ENCODE measurements around the gene HDC.

HDC gene

DNA sequence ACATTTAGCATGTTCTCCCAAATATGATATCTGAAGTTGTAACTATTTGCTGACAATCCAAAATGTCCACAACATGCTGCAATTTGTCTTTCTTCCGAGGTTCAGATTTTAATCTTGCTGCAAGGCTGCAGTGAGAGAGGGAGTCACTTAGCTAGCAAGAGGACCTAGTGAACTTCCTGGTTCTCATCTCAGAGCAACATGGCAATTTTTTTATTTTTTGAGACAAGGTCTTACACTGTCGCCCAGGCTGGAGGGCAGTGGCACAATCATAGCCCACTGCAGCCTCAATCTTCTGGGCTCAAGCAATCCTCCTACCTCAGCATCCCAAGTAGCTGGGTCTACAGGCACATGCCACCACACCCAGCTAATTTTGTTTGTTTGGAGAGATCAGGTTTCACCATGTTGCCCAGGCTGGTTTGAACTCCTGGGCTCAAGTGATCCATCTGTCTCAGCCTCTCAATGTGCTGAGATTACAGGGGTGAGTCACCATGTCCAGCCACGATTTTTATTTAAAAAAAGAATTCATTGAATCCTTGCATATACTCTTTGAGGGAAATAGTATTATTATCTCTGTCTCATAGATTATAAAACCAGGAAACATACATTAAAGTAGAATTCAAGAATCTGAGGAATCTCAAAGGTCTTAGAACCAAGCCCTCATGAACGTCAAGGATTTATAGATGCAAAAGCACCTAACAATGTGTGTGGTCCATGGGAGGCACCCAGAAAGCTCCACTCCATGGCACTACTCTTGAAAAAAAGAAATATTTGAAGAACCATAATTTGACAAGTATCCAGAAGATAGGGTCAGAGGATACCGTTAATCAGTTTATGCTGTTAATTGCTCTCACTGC, 9.1 kb downstream of the HDC start:
- peak; percentile 40 for DNase-seq (ENCODE audit: low read depth, low spot score)
- no peak overlapping the region for H3K27ac ChIP-seq

DNA sequence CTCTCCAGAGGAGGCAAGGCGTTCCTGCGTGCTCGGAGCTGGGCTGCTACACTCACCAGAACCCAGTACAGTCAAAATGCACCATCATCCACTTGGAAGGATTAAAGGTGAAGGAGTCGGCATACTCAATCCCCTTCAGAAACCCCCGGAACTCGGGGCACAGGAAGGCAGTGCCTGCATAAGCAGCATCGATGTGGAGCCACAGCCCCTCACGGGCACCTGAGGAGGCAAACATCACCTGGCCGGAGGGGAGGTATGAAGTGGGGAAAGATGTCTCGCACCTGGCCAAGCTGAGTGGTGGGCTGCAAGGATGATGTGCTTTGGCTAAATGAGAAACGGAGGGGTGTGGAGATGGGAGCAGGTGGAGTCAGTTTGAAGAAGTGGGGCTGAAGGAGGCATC, 13.0 kb downstream of the HDC start:
- no peak for DNase-seq (ENCODE audit: low read depth, low spot score)
- H3K27ac ChIP-seq, result no peak overlapping the region

GRCh38 chr15:50251638-50252182, 13.8 kb downstream of the HDC start:
- H3K27ac ChIP-seq, result no peak overlapping the region
- DNase-seq (ENCODE audit: low read depth, low spot score), result no peak

DNA sequence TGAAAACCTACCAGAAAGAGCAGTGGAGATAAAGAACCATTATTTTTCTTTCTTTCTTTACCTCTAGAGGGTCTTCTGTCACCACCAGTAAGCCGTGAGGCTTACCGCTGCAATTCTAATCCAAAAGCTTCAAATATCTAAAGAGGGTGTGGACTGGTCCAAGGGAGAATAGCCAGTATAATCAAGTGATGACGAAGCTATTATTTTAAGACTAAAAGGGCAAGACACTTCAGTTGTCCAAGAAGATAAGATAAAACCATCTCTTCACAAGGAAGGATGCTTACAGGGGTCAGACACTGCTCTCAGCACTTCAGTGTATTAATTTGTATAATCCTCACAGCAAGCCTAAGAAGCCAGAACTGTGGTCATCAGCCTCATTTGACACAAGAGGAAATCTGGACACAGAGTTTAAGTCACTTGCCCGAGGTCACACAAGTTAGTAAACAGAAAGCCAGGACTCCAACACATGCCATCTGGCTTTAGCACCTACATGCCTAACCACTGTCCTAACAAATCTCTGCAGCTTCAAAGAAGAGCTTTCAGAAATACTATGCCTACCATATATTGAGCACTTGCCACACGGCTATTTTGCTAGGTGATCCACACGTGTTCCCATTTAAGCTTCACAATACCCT, 14.6 kb downstream of the HDC start:
- DNase-seq (ENCODE audit: low read depth, low spot score), result no peak
- H3K27ac ChIP-seq, result no peak overlapping the region

DNA sequence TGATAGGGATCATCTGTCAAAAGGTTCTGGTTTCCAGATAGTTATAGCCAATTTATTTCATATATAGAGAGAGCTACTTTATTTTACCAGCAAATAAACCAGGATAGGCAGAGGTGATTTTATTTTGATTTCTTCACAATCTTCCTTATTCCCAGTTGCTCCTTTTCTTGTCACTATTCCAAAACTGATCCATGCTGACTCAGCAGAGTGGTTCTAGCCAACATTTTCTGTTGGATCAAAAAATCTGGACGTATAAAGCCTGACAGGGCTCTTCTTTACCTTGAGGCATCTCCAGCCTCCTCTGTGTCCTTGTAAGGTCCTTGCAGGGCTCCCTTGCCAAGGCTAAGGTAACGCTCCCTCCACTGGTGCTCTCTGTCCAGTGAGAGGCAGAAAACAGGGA, 15.8 kb downstream of the HDC start:
- H3K27ac ChIP-seq, result no peak overlapping the region
- no peak for DNase-seq (ENCODE audit: low read depth, low spot score)

GRCh38 chr15:50248994-50249582, 16.4 kb downstream of the HDC start:
- no peak for DNase-seq (ENCODE audit: low read depth, low spot score)
- H3K27ac ChIP-seq, result no peak overlapping the region

DNA sequence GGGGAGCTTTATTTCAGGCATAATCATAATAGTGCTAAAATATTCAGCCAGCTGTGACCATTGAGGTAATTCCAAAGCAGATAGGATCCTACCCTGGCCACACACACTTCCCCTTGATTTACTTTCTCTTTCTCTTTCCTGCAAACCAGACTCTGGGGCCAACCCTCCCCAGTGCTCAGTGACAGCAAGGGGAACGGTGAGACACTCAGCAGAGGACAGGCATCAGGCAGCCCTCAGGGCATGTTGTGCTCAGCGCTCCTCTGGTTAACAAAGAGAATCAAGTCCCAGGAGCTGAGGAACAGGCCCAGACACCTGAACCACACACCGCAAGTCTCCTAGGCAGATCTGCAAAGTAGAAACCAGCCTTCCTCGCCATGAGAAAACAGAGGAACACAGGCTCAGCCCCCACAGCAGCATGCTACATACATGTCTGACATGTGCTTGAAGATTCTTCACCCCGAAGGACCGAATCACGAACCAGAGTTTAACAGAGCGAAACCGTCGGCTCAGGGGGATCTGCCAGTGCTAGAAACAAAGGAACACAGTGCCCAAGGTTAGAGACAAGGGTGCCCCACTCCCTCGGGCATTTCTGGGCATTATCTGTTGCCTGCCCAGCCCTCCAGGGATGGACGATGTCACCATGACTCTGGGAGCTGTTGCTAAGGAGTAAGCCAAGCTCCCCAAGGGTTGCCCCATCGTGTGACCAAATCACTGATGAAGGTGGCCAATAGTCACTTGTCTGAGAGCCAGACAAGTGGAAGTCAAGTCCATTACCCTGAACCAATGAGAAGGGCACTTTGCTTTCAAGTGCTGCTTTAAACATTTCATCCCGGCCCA, 17.5 kb downstream of the HDC start:
- H3K27ac ChIP-seq, result no peak overlapping the region

DNA sequence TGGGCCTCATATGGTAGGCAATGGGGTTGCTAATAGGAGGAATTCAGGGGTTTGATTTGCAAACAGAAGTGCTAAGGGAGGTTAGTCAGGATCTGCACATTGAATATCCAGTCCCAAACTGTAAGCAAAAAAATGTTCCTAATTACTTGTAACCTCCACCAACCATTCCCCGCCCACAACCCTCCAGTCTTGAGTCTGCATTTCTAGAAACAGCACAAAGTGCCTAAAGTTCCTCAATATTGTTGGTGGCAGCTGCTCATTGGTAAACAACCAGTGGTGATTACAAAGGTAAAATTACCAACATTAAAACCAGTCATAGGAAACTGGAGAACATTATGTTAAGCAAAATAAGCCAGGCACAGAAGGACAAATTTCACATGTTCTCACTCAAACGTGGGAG, 18.9 kb downstream of the HDC start:
- no peak overlapping the region for H3K27ac ChIP-seq
- no peak for DNase-seq (ENCODE audit: low read depth, low spot score)

More for the DNA sequence above, 17.5 kb downstream of the HDC start:
- peak; percentile 50 for DNase-seq (ENCODE audit: low read depth, low spot score)

DNA sequence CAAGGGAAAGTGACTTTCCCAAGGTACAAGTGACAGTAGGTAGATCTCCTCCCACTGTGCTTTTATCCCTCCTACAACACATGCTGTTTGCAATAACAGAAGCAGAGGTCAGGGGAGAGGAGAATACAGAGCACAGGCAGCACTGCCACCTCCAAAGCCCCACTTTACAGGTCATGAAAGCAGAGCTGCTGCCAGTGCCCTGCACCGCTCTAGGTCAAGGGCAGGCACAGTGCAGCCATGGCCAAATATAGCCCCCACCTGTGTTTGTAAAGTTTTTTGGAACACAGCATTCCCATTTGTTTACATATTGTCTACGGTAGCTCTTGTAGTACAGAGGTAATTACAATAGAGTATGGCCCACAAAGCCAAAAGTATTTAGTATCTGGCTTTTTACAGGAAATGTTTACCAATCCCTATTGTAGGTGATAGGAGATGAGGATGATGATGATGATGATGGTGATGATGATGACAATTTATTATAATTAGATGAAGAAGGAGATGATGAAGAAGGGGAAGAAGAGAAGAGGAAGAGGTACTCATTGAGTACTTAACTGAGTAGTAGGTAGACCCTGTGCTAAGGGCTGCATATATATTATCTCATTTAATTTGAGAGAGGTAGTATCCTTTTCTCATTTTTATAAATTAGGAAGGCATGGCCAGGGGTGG, 20.4 kb downstream of the HDC start:
- no peak overlapping the region for H3K27ac ChIP-seq
- no peak for DNase-seq (ENCODE audit: low read depth, low spot score)

- H3K27ac ChIP-seq, result no peak overlapping the region
Observed at GRCh38 chr15:50244153-50244552, 21.4 kb downstream of the HDC start.

DNA sequence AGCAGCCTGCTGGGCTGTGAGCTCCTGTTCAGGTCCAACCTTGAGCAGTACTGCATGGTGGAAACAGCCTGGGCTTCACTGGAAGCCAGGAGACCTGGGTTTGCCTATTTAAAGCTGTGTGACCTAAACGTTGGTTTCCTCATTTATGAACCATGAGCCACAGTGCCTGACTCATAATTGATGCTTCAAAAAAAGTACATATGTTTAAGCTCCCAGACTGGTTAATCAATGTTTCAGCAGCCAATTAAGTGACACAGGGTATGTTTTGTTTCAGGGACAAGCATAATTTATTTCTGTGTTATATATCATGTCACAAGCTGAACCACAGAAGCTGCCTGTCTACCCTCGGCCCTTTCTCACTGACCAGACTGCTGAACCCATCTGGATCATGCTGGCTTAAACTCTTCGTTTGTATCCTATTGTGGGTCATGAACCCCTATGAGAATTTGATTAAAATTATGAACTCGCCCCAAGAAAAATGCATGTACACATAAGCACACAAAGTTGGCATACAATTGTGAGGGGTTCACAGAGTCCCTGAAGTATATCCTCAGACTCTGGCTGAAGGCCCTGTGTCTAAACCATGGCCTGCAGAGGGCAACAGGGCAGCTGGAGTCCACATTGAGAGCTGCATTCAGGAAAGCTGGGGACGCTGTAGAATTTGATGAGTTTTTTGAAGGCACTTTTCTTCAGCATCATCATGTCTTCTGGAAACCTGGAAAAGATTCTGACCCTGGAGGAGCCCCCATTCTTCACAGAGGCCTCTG, 23.7 kb downstream of the HDC start:
- DNase-seq (ENCODE audit: low read depth, low spot score), result peak; percentile 55

More at GRCh38 chr15:50244153-50244552, 21.4 kb downstream of the HDC start:
- no peak for DNase-seq (ENCODE audit: low read depth, low spot score)

GRCh38 chr15:50238255-50238654, 27.3 kb downstream of the HDC start:
- no peak overlapping the region for H3K27ac ChIP-seq
- no peak for DNase-seq (ENCODE audit: low read depth, low spot score)

More for the DNA sequence above, 23.7 kb downstream of the HDC start:
- H3K27ac ChIP-seq, result no peak overlapping the region

- no peak for DNase-seq (ENCODE audit: low read depth, low spot score)
- no peak overlapping the region for H3K27ac ChIP-seq
Observed at GRCh38 chr15:50236433-50236832, 29.1 kb downstream of the HDC start.

GRCh38 chr15:50235794-50236193, 29.7 kb downstream of the HDC start:
- no peak for DNase-seq (ENCODE audit: low read depth, low spot score)
- no peak overlapping the region for H3K27ac ChIP-seq

DNA sequence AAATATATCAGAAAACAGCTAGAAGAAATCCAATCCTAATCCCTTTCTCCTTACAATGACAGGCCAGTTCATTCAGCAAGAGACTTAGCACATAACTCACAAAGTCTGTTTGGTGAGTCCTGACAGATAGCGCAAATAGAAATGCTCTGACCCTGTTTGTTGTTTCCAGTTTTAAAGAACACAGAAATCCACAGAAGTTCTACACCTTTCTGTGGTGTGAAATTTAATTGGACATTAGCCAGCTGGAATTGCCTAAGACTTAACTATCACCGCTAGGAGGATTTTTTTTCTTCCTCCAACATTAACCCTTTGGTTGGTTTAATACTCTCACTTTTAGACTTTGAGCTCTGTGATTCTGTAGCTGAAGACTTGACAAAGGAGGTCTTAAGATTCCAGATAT, 30.8 kb downstream of the HDC start:
- H3K27ac ChIP-seq, result no peak overlapping the region
- no peak for DNase-seq (ENCODE audit: low read depth, low spot score)

DNA sequence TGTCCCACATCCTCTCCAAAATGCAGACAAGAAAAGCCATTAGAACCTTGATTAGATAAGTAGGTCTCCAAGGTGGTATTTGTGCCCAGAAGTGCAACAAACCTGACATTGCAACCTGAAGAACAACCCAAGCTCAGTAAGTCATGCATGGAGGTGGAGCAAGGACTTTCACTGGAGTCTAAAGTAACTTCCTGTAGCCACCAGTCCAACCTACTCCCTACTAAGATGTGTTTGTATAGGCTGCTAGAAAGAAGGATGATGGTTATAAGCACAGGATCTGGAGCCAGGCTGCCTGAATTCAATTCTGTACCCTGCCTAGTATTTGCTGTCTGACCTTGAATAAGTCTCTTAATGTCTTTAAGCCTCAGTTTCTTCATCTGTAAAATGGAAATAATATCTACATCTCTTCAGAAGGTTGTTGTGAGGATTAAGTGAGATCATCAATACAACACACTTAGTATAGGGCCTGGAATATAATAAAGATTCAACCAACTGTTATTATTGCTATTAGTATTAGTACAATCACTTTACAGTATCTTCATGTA, 32.3 kb downstream of the HDC start:
- no peak for DNase-seq (ENCODE audit: low read depth, low spot score)

DNA sequence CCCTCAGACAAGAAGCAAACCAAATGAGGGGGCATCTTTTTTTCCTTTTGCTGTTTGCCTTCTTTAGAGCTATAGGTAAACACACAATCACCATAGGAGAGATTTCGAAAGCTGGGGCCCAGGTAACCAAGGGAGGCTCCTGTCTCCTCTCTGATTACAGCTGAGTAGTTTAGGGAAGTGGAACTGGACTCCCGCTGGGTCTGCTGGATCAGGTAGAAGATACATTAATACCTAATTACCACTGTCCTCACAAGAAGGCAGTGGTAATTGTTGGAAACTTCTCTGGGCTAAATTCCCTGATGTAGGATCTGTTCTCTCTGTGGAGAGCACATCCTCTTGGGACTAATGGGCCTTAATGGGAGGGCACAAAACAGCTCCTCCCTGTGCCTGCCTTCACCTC, 32.7 kb downstream of the HDC start:
- DNase-seq (ENCODE audit: low read depth, low spot score), result no peak

More for the DNA sequence above, 32.3 kb downstream of the HDC start:
- H3K27ac ChIP-seq, result no peak overlapping the region

GRCh38 chr15:50231761-50232160, 33.8 kb downstream of the HDC start:
- no peak for DNase-seq (ENCODE audit: low read depth, low spot score)
- no peak overlapping the region for H3K27ac ChIP-seq

More for the DNA sequence above, 32.7 kb downstream of the HDC start:
- H3K27ac ChIP-seq, result no peak overlapping the region

GRCh38 chr15:50229336-50229735, 36.2 kb downstream of the HDC start:
- DNase-seq (ENCODE audit: low read depth, low spot score), result no peak
- H3K27ac ChIP-seq, result no peak overlapping the region
